Mesenchymal stem cell (in vitro differentiated cells and primary cell): ENCODE measurements around the gene UBTF.

Experiments used
- DNase-seq: peaks from one replicate; pipeline ENCODE4 v3.0.0-alpha.2; 2013
- H2AFZ ChIP-seq: one replicate; pipeline ENCODE4 v1.6.1; 2013; ENCODE audit warnings: low read depth, mild to moderate bottlenecking, control low read depth, inconsistent platforms, low read length, moderate library complexity
- H2AK5ac ChIP-seq: 2 replicates; pipeline ENCODE4 v1.6.1; 2013; ENCODE audit warnings: low read length, moderate library complexity, mild to moderate bottlenecking, inconsistent platforms; ENCODE audit not compliant: severe bottlenecking
- H2BK120ac ChIP-seq: one replicate; pipeline ENCODE4 v1.6.1; 2013; ENCODE audit warnings: low read depth, mild to moderate bottlenecking, inconsistent platforms, low read length, moderate library complexity
- H2BK12ac ChIP-seq, 2 experiments: one replicate each; pipeline ENCODE4 v1.6.1; 2013; ENCODE audit warnings: inconsistent platforms in 2 of 2, low read length in 2 of 2, mild to moderate bottlenecking in 2 of 2, moderate library complexity in 2 of 2, control low read depth in 1 of 2
- H2BK15ac ChIP-seq: one replicate; pipeline ENCODE4 v1.6.1; 2013; ENCODE audit warnings: mild to moderate bottlenecking, low read depth, inconsistent platforms; ENCODE audit not compliant: poor library complexity, severe bottlenecking
- H2BK5ac ChIP-seq: 2 replicates; pipeline ENCODE4 v1.6.1; 2013; ENCODE audit warnings: low read depth, mild to moderate bottlenecking, low read length, control low read depth, inconsistent platforms; ENCODE audit not compliant: poor library complexity, severe bottlenecking
- H3K14ac ChIP-seq, 2 experiments: one replicate each; pipeline ENCODE4 v1.6.1; 2013; ENCODE audit warnings: inconsistent platforms in 2 of 2, low read length in 2 of 2, control low read depth in 1 of 2, mild to moderate bottlenecking in 1 of 2, moderate library complexity in 1 of 2
- H3K18ac ChIP-seq, 2 experiments: one replicate each; pipeline ENCODE4 v1.6.1; 2013; ENCODE audit warnings: inconsistent platforms in 2 of 2, low read length in 2 of 2, control low read depth in 1 of 2, low read depth in 1 of 2, mild to moderate bottlenecking in 1 of 2
- H3K23ac ChIP-seq, 2 experiments: one replicate each; pipeline ENCODE4 v1.6.1; 2013; ENCODE audit warnings: inconsistent platforms in 2 of 2, low read length in 2 of 2, mild to moderate bottlenecking in 2 of 2, moderate library complexity in 2 of 2, control low read depth in 1 of 2
- H3K27ac ChIP-seq: 2 replicates; pipeline ENCODE4 v1.5.1; 2013; ENCODE audit warnings: mild to moderate bottlenecking, moderate library complexity, low read length, control low read depth, inconsistent platforms; ENCODE audit not compliant: poor library complexity, severe bottlenecking
- H3K27me3 ChIP-seq, 2 experiments: 2 replicates each; pipeline versions ENCODE4 v1.6.1 to v1.7.0; 2013; ENCODE audit warnings: low read length in 2 of 2, mild to moderate bottlenecking in 2 of 2, moderate library complexity in 2 of 2, control low read depth in 1 of 2, inconsistent platforms in 1 of 2; ENCODE audit not compliant: control insufficient read depth in 1 of 2, insufficient read depth in 1 of 2
- H3K36me3 ChIP-seq, 2 experiments: 2 replicates each; pipeline versions ENCODE4 v1.6.1 to v1.7.0; 2013; ENCODE audit warnings: low read length in 2 of 2, control low read depth in 1 of 2, inconsistent platforms in 1 of 2, low read depth in 1 of 2, mild to moderate bottlenecking in 1 of 2; ENCODE audit not compliant: insufficient read depth in 2 of 2, control insufficient read depth in 1 of 2
- H3K4ac ChIP-seq, 2 experiments: one replicate each; pipeline ENCODE4 v1.6.1; 2013; ENCODE audit warnings: inconsistent platforms in 2 of 2, low read length in 2 of 2, mild to moderate bottlenecking in 2 of 2, moderate library complexity in 2 of 2, control low read depth in 1 of 2, low read depth in 1 of 2
- H3K4me1 ChIP-seq: 2 replicates; pipeline ENCODE4 v1.6.1; 2013; ENCODE audit warnings: low read depth, low read length, control low read depth; ENCODE audit not compliant: control insufficient read depth, insufficient read depth
- H3K4me2 ChIP-seq: 2 replicates; pipeline ENCODE4 v1.6.1; 2013; ENCODE audit warnings: low read length, mild to moderate bottlenecking, inconsistent platforms; ENCODE audit not compliant: poor library complexity, severe bottlenecking
- H3K4me3 ChIP-seq, 2 experiments: 2 replicates each; pipeline versions ENCODE4 v1.5.1 to v1.7.0; 2013; ENCODE audit warnings: low read length in 2 of 2, mild to moderate bottlenecking in 2 of 2, control low read depth in 1 of 2, low read depth in 1 of 2; ENCODE audit not compliant: insufficient read depth in 1 of 2
- H3K79me1 ChIP-seq: replicated peaks from 2 replicates; pipeline ENCODE4 v1.6.1; 2013; ENCODE audit warnings: mild to moderate bottlenecking, control low read depth, low read length, inconsistent platforms; ENCODE audit not compliant: poor library complexity, severe bottlenecking
- H3K9ac ChIP-seq: 2 replicates; pipeline ENCODE4 v1.7.0; 2013; ENCODE audit warnings: mild to moderate bottlenecking, low read length, moderate library complexity
- H3K9me3 ChIP-seq: 2 replicates; pipeline ENCODE4 v1.7.0; 2013; ENCODE audit warnings: mild to moderate bottlenecking, low read length; ENCODE audit not compliant: control insufficient read depth
- H4K8ac ChIP-seq: one replicate; pipeline ENCODE4 v1.6.1; 2013; ENCODE audit warnings: inconsistent platforms, mild to moderate bottlenecking, low read length, moderate library complexity
- H4K91ac ChIP-seq: one replicate; pipeline ENCODE4 v1.6.1; 2013; ENCODE audit warnings: mild to moderate bottlenecking, low read length, inconsistent platforms
- WGBS: methylation state at CpG from one replicate; pipeline ENCODE4 v1.1.7; 2013; ENCODE audit warnings: mixed read lengths; 5-methylcytosine and 5-hydroxymethylcytosine counted together

UBTF gene

DNA sequence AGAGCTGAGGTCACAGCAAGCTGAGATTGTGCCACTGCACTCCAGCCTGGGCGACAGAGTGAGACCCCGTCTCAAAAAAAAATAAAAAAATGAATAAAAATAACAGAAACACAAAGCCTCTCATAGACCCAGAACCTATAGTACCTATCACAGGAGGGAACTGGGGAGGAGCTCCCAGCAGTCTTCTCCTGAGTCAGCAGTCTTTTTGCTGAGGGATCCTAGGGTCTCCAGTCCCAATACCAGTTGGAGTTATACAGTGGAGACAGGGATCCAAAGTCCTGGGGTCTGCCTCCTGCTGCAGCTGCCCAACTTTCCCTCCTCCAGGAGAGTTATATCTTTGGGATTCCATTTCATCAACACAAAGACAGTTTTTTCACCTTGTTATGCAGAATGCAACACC is 36.5 kb downstream of the UBTF start:
- H2AK5ac ChIP-seq, result no peak overlapping the region
- peaks cover 21% of the 10 kb centered on the region for H3K79me1 ChIP-seq
- no peak overlapping the region for H2BK15ac ChIP-seq
- no peak overlapping the region for H2BK12ac ChIP-seq
- H3K36me3 ChIP-seq, result peaks cover 25 to 28% of the 10 kb centered on the region in 2 experiments
- H3K27ac ChIP-seq, result no peak overlapping the region
- H2BK5ac ChIP-seq, result no peak overlapping the region
- no peak overlapping the region for H4K91ac ChIP-seq
- no peak overlapping the region for H2AFZ ChIP-seq
- no peak overlapping the region for H4K8ac ChIP-seq
- H3K14ac ChIP-seq, result no peak overlapping the region
- H3K4ac ChIP-seq, result no peak overlapping the region
- H2BK120ac ChIP-seq, result no peak overlapping the region
- H3K27me3 ChIP-seq, result no peaks in the 10 kb centered on the region
- 96% methylated on average over 2 of the region's 2 CpGs for WGBS
- H3K4me2 ChIP-seq, result no peak overlapping the region
- H3K23ac ChIP-seq, result no peak overlapping the region
- H3K4me3 ChIP-seq, result no peak overlapping the region
- no peaks in the 10 kb centered on the region for H3K9me3 ChIP-seq
- peaks cover 8% of the 10 kb centered on the region for H3K4me1 ChIP-seq
- H3K9ac ChIP-seq, result no peak overlapping the region
- no peak overlapping the region for H3K18ac ChIP-seq
- no peak for DNase-seq

GRCh38 chr17:44178133-44178532 is 41.3 kb downstream of the UBTF start:
- no peak overlapping the region for H3K4me2 ChIP-seq
- no peaks in the 10 kb centered on the region for H3K27me3 ChIP-seq
- H3K27ac ChIP-seq, result no peak overlapping the region
- peaks cover 2% of the 10 kb centered on the region for H3K4me1 ChIP-seq
- H2BK5ac ChIP-seq, result no peak overlapping the region
- H3K79me1 ChIP-seq, result peaks cover 21% of the 10 kb centered on the region
- H2BK120ac ChIP-seq, result no peak overlapping the region
- H3K14ac ChIP-seq, result no peak overlapping the region
- no peak overlapping the region for H3K4me3 ChIP-seq
- H3K23ac ChIP-seq, result no peak overlapping the region
- no peak overlapping the region for H3K4ac ChIP-seq
- H2AK5ac ChIP-seq, result no peak overlapping the region
- H4K8ac ChIP-seq, result no peak overlapping the region
- no peaks in the 10 kb centered on the region for H3K9me3 ChIP-seq
- H2BK12ac ChIP-seq, result no peak overlapping the region
- H4K91ac ChIP-seq, result no peak overlapping the region
- peaks cover 43 to 46% of the 10 kb centered on the region in 2 experiments for H3K36me3 ChIP-seq
- DNase-seq, result no peak
- no peak overlapping the region for H2BK15ac ChIP-seq
- no peak overlapping the region for H3K9ac ChIP-seq
- H2AFZ ChIP-seq, result no peak overlapping the region
- WGBS, result 97% methylated on average over 14 of the region's 14 CpGs
- H3K18ac ChIP-seq, result no peak overlapping the region

GRCh38 chr17:44177640-44178039 is 41.8 kb downstream of the UBTF start:
- no peak overlapping the region for H3K14ac ChIP-seq
- H2BK120ac ChIP-seq, result no peak overlapping the region
- H3K36me3 ChIP-seq, result peaks cover 38 to 42% of the 10 kb centered on the region in 2 experiments
- no peak overlapping the region for H3K4ac ChIP-seq
- no peak overlapping the region for H3K9ac ChIP-seq
- no peak overlapping the region for H2BK5ac ChIP-seq
- DNase-seq, result no peak
- H3K79me1 ChIP-seq, result peaks cover 21% of the 10 kb centered on the region
- H3K27ac ChIP-seq, result no peak overlapping the region
- peaks cover 2% of the 10 kb centered on the region for H3K4me1 ChIP-seq
- no peak overlapping the region for H2AK5ac ChIP-seq
- no peak overlapping the region for H3K18ac ChIP-seq
- no peaks in the 10 kb centered on the region for H3K9me3 ChIP-seq
- H2AFZ ChIP-seq, result no peak overlapping the region
- WGBS, result 97% methylated on average over 2 of the region's 4 CpGs
- H3K27me3 ChIP-seq, result no peaks in the 10 kb centered on the region
- no peak overlapping the region for H3K23ac ChIP-seq
- no peak overlapping the region for H4K91ac ChIP-seq
- no peak overlapping the region for H2BK12ac ChIP-seq
- H4K8ac ChIP-seq, result no peak overlapping the region
- H3K4me2 ChIP-seq, result no peak overlapping the region
- H2BK15ac ChIP-seq, result no peak overlapping the region
- H3K4me3 ChIP-seq, result no peak overlapping the region

- Histone ChIP-seq H3K79me1 (peaks cover 18% of the 10 kb centered on the region), H3K14ac (no peak overlapping the region), H4K91ac (peak overlapping the region; percentile 56), H2AFZ (no peak overlapping the region), H3K4me2 (no peak overlapping the region), H3K27me3 (no peaks in the 10 kb centered on the region), H2BK12ac (no peak overlapping the region), H2BK15ac (no peak overlapping the region), H3K4ac (no peak overlapping the region), H2AK5ac (no peak overlapping the region), H2BK120ac (no peak overlapping the region), H3K27ac (no peak overlapping the region), H3K4me3 (no peak overlapping the region), H3K18ac (no peak overlapping the region), H3K9ac (no peak overlapping the region), H3K23ac (no peak overlapping the region), H2BK5ac (no peak overlapping the region), H3K4me1 (peaks cover 5% of the 10 kb centered on the region), H3K9me3 (no peaks in the 10 kb centered on the region), H4K8ac (no peak overlapping the region), H3K36me3 (peaks cover 34 to 35% of the 10 kb centered on the region in 2 experiments)
- DNase-seq, result no peak
- 98% methylated on average over 54 of the region's 54 CpGs for WGBS
Measured at GRCh38 chr17:44176671-44177501, 42.6 kb downstream of the UBTF start.
